ENCODE data around the gene CLDN20. TPM values are rescaled to one million over a fixed set of nuclear protein-coding genes. Genes with fewer than 3 reads are reported as not detected.

Gene CLDN20
- total and polyA plus RNA-seq, 10 of the 15 experiments (the other 5 are each of a cell fraction or from before 2014, with no cell fraction given) = 0.13 to 0.23 TPM; not detected in 8

GRCh38 chr6:155223646-155224451 lies 40.0 kb upstream of the CLDN20 start (continued):
- TF ChIP-seq CUX1 (IDR thresholded peaks at IDR 0.05; ENCODE audit: insufficient replicate concordance, low read depth, low read length) = no peak
- peak; percentile 68; the same call in 1 of the 2 replicates for TF ChIP-seq CREM (IDR thresholded peaks at IDR 0.05; ENCODE audit: low read depth)
- 0 out of 2 replicates have a peak, but pooled peaks have one; percentile 24 for TF ChIP-seq BCL11A (IDR thresholded peaks at IDR 0.05; ENCODE audit: low read depth, low read length)
- no peak for TF ChIP-seq CBFB (IDR thresholded peaks at IDR 0.05; ENCODE audit: low read depth)
- TF ChIP-seq ZNF24 (IDR thresholded peaks at IDR 0.05) = 0 out of 2 replicates have a peak, but pooled peaks have one; percentile 7
- TF ChIP-seq CHD2 (IDR thresholded peaks at IDR 0.05; ENCODE audit: borderline replicate concordance, low read depth, low read length) = peak; percentile 14; the same call in 1 of the 2 replicates
- no peak for TF ChIP-seq HDAC2 (IDR thresholded peaks at IDR 0.05)
- TF ChIP-seq, protein P1, sequence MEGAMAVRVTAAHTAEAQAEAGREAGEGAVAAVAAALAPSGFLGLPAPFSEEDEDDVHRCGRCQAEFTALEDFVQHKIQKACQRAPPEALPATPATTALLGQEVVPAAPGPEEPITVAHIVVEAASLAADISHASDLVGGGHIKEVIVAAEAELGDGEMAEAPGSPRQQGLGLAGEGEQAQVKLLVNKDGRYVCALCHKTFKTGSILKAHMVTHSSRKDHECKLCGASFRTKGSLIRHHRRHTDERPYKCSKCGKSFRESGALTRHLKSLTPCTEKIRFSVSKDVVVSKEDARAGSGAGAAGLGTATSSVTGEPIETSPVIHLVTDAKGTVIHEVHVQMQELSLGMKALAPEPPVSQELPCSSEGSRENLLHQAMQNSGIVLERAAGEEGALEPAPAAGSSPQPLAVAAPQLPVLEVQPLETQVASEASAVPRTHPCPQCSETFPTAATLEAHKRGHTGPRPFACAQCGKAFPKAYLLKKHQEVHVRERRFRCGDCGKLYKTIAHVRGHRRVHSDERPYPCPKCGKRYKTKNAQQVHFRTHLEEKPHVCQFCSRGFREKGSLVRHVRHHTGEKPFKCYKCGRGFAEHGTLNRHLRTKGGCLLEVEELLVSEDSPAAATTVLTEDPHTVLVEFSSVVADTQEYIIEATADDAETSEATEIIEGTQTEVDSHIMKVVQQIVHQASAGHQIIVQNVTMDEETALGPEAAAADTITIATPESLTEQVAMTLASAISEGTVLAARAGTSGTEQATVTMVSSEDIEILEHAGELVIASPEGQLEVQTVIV (IDR thresholded peaks at IDR 0.05; ENCODE audit: borderline replicate concordance, partially characterized antibody) = no peak
- TF ChIP-seq MTA3 (IDR thresholded peaks at IDR 0.05; ENCODE audit: borderline replicate concordance, low read length) = no peak; the same call in 1 of the 2 replicates
- peak; percentile 86 for TF ChIP-seq IRF4 (IDR thresholded peaks at IDR 0.05; ENCODE audit: low read depth, low read length)
- peak; percentile 87 to 90 for TF ChIP-seq IKZF2 (IDR thresholded peaks at IDR 0.05)
- TF ChIP-seq, protein P2, sequence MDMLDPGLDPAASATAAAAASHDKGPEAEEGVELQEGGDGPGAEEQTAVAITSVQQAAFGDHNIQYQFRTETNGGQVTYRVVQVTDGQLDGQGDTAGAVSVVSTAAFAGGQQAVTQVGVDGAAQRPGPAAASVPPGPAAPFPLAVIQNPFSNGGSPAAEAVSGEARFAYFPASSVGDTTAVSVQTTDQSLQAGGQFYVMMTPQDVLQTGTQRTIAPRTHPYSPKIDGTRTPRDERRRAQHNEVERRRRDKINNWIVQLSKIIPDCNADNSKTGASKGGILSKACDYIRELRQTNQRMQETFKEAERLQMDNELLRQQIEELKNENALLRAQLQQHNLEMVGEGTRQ (IDR thresholded peaks at IDR 0.05; ENCODE audit: borderline replicate concordance, low read depth, low read length) = no peak
- TF ChIP-seq E2F4 (IDR thresholded peaks at IDR 0.05; ENCODE audit: low read depth, low read length) = no peak
- no peak for TF ChIP-seq HCFC1 (IDR thresholded peaks at IDR 0.05; ENCODE audit: low read length)
- TF ChIP-seq YY1 (IDR thresholded peaks at IDR 0.05; ENCODE audit: low read depth, low read length) = 0 out of 2 replicates have a peak, but pooled peaks have one; percentile 6
- 0 out of 2 replicates have a peak, but pooled peaks have one; percentile 19 for TF ChIP-seq MEF2A (IDR thresholded peaks at IDR 0.05; ENCODE audit: insufficient read depth, low read depth, low read length)
- TF ChIP-seq EP300 (IDR thresholded peaks at IDR 0.05; ENCODE audit: borderline replicate concordance in 1 of 2, control insufficient read depth in 1 of 2, low read depth in 2 of 2, low read length in 2 of 2) = peak; percentile 39 to 84; a peak in 2 of 4 replicates
- TF ChIP-seq CBX3 (IDR thresholded peaks at IDR 0.05; ENCODE audit: borderline replicate concordance, low read depth) = no peak
- TF ChIP-seq IRF3 (IDR thresholded peaks at IDR 0.05) = no peak

Measured in GM12878 (cell line).